Measurements from ENCODE around the gene HSDL1. TPM values are rescaled to one million over a fixed set of nuclear protein-coding genes. Genes with fewer than 3 reads are reported as not detected.

Gene HSDL1
- total and polyA plus RNA-seq, 8 donors, result 7.2 to 374 (median 9.2) TPM

DNA sequence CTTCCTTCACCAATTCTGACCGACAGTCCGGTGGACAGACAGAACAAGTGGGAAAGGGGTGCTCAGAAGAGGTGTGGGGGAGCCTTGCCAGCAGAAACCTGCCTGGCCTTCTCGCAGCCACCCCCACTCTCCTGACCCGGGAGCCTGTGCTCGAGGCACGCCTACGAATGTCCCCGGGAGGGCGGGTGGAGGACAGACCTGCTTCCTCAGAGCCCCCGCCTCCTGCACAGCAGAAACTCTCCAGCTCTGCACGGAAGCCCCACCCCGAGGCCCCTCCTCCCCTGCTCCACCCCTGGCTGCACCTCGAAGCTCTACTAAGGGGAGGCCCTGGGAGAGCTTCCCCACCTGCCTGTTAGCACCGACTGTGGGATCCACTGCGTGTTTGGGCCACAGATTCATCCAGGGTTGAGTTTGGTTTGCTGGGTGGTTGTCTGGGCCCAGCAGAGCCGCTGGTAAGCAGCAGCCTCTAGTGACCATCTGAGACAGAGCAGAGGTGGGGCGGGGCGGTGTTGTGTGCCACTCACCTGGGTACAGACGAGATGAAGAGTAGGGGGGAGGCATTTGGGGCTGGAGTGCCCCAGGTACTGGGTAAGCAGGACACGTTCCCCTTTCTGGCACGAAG lies 35.7 kb upstream of the HSDL1 start:
- 70 to 87% (median 79%) methylated on average over 19 to 21 of the region's 21 CpGs for WGBS, 5 donors
- DNase-seq, result peak in 1 of 2 donors; percentile 66
- intact Hi-C loops (cut with DNase I; ENCODE audit: low total_unique reads), result no loop called here
- H3K36me3 ChIP-seq, result peaks cover 51 to 73% (median 70%) of the 10 kb centered on the region in 4 donors
- H3K4me1 ChIP-seq, result peaks cover 35 to 54% (median 42%) of the 10 kb centered on the region in 4 donors
- no peak overlapping the region for H3K27ac ChIP-seq
- TF ChIP-seq, protein P1, sequence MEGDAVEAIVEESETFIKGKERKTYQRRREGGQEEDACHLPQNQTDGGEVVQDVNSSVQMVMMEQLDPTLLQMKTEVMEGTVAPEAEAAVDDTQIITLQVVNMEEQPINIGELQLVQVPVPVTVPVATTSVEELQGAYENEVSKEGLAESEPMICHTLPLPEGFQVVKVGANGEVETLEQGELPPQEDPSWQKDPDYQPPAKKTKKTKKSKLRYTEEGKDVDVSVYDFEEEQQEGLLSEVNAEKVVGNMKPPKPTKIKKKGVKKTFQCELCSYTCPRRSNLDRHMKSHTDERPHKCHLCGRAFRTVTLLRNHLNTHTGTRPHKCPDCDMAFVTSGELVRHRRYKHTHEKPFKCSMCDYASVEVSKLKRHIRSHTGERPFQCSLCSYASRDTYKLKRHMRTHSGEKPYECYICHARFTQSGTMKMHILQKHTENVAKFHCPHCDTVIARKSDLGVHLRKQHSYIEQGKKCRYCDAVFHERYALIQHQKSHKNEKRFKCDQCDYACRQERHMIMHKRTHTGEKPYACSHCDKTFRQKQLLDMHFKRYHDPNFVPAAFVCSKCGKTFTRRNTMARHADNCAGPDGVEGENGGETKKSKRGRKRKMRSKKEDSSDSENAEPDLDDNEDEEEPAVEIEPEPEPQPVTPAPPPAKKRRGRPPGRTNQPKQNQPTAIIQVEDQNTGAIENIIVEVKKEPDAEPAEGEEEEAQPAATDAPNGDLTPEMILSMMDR (IDR thresholded peaks at IDR 0.05), result no peak
- no peak for TF ChIP-seq EP300 (IDR thresholded peaks at IDR 0.05)
- TF ChIP-seq POLR2AphosphoS5 (IDR thresholded peaks at IDR 0.05), result no peak
- no peak for TF ChIP-seq POLR2A (IDR thresholded peaks at IDR 0.05)
- H3K27me3 ChIP-seq, result no peaks in the 10 kb centered on the region
- H3K4me3 ChIP-seq, result no peak overlapping the region
- no peaks in the 10 kb centered on the region for H3K9me3 ChIP-seq

DNA sequence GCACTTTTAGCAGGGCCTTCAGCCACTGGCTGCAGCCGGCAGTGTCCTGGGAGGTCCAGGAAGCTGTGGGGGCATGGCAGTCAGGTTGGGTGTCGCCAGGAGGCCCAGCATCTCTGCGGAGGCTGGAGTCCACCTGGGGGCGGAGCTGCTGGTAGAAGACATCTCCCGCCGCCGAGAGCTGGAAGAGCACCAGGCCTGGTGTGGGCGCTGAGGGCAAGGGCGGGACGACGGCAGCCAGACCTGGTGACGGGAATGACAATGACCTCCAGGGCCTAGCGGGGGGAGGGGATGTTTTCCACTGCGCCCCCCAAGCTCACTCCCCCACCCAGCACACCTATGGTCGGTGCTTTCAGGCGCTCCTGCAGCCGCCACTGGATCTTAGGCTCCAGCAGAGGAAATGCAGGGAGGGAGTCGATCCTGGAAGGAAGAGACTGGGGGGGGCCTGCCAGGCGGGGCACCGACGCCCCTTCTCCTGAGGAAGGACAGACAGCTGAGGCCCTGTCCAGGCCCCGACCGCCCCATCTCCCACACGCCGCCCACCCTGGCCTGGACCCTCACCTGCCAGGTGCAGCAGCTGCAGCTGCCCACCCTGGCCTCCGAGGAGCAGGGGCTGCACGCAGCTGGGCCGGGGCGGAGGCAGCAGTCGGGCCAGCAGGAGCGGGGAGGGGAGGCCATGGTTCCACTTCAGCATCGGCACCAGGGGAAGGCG lies 34.8 kb upstream of the HSDL1 start:
- WGBS, 5 donors, result 81 to 89% (median 87%) methylated on average over 24 to 33 of the region's 33 CpGs
- H3K27ac ChIP-seq, result no peak overlapping the region
- no peaks in the 10 kb centered on the region for H3K9me3 ChIP-seq
- no peaks in the 10 kb centered on the region for H3K27me3 ChIP-seq
- peaks cover 51 to 71% (median 68%) of the 10 kb centered on the region in 4 donors for H3K36me3 ChIP-seq
- no peak overlapping the region for H3K4me3 ChIP-seq
- peaks cover 28 to 53% (median 39%) of the 10 kb centered on the region in 4 donors for H3K4me1 ChIP-seq
- TF ChIP-seq POLR2AphosphoS5 (IDR thresholded peaks at IDR 0.05), result no peak
- TF ChIP-seq, protein P1 (IDR thresholded peaks at IDR 0.05), result no peak
- no peak for TF ChIP-seq EP300 (IDR thresholded peaks at IDR 0.05)
- intact Hi-C loops (cut with DNase I; ENCODE audit: low total_unique reads), result no loop called here
- DNase-seq, result no peak

DNA sequence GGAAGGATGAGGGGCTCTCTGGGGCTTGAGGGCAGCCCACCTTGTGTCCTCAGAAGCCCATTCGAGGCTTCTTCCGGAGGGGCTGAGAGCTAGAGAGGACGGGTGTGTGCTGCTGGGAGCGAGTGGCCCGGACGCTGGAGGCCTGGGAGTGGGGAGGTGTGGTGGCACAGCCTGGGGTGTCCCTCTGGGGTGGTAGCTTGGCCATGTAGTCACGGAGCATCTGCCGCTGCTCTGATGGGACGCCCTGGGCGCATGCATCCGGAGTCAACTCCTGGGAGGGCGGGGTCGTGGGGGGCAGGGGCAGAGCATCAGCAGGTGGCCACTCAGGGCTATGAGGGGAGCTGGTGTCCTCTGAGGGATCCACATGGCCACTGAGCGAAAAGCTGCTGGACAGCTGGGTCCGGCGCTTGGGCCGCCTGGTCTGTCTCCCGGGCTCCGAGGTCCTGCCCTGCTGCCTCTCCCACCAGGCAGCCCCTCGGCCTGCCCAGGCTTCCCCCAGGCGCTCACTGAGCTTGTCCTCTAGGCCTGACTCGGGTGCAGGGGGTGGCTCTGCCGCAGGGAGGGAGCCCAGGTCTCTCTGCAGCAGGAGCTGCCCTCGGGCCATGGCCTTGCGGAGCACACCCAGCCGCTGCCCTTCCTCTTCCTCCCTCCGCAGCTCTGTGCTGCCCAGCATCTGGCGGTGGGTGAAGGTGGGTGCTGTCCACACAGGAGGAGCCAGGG lies 34.1 kb upstream of the HSDL1 start:
- no peaks in the 10 kb centered on the region for H3K9me3 ChIP-seq
- peaks cover 23 to 46% (median 32%) of the 10 kb centered on the region in 4 donors for H3K4me1 ChIP-seq
- H3K4me3 ChIP-seq, result no peak overlapping the region
- intact Hi-C loops (cut with DNase I; ENCODE audit: low total_unique reads), result no loop called here
- no peak for DNase-seq
- 90 to 96% (median 92%) methylated on average over 9 to 28 of the region's 28 CpGs for WGBS, 5 donors
- TF ChIP-seq POLR2A (IDR thresholded peaks at IDR 0.05), result no peak
- TF ChIP-seq, protein P1 (IDR thresholded peaks at IDR 0.05), result no peak
- TF ChIP-seq EP300 (IDR thresholded peaks at IDR 0.05), result no peak
- no peak for TF ChIP-seq POLR2AphosphoS5 (IDR thresholded peaks at IDR 0.05)
- H3K27me3 ChIP-seq, result no peaks in the 10 kb centered on the region
- peaks cover 51 to 64% (median 63%) of the 10 kb centered on the region in 4 donors for H3K36me3 ChIP-seq
- H3K27ac ChIP-seq, result peak overlapping the region in 2 of 5 donors; percentile 80 to 82

DNA sequence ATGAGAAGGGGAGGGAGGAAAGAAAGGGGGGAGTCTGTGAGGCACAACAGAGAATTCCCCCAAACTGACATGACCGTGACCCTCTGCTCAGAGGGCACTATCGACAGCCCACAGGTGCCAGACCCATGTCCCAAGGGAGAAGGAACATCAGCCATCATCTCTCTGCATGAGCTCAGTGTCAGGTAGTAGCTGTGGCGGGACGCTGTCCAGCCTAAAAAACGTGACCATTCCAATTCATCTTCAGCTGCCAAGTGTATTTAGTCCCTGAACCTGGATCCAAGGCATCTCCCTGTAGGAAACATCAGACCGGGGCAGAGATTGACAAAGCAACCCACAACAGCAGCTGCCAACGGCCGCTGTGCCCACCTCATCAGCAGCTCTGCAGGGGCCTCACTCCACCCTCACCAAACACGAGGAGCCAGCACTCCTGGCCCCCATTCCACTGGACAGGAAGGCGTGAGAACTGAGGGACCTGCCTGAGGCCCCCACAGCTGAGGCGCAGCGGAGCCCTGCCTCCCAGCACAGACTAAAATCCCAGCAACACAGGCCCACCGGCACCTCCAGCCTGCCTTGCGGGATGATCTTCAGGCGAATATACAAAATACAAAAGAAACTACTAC lies 33.3 kb upstream of the HSDL1 start:
- no peak for DNase-seq
- intact Hi-C loops (cut with DNase I; ENCODE audit: low total_unique reads), result no loop called here
- H3K4me1 ChIP-seq, result peaks cover 23 to 39% (median 31%) of the 10 kb centered on the region in 4 donors
- no peak overlapping the region for H3K4me3 ChIP-seq
- peaks cover 48 to 56% (median 55%) of the 10 kb centered on the region in 4 donors for H3K36me3 ChIP-seq
- H3K27ac ChIP-seq, result peak overlapping the region in 4 of 5 donors; percentile 70 to 82 (median 75)
- no peaks in the 10 kb centered on the region for H3K9me3 ChIP-seq
- TF ChIP-seq POLR2AphosphoS5 (IDR thresholded peaks at IDR 0.05) (no peak), EP300 (IDR thresholded peaks at IDR 0.05) (no peak), POLR2A (IDR thresholded peaks at IDR 0.05) (no peak)
- TF ChIP-seq, protein P1 (IDR thresholded peaks at IDR 0.05), result no peak
- 79 to 90% (median 86%) methylated on average over 14 to 15 of the region's 15 CpGs for WGBS, 5 donors
- no peaks in the 10 kb centered on the region for H3K27me3 ChIP-seq
